IMR-90 (cell line): ENCODE data around the gene AGBL1. TPM values are rescaled to one million over a fixed set of nuclear protein-coding genes. Genes with fewer than 3 reads are reported as not detected.

Source experiments
- ATAC-seq: fragments of 200-7000 bp; cut with Tn5 transposase; 2 replicates; pipeline ENCODE4 v1.9.1; 2020; ENCODE audit warnings: low read depth, mild to moderate bottlenecking, moderate library complexity
- BruUV-seq: library from RNA; stranded (reverse); fragments of 400-500 nt; replicated peaks from 2 replicates; lab custom pipeline; 2021; lab: Mats Ljungman, UMichigan
- CTCF ChIA-PET: fragments of 300-600 bp; formaldehyde crosslinking; extraction: SDS; loops from one replicate; lab custom pipeline; 2021; ENCODE audit warnings: antibody characterized with exemption; lab: Yijun Ruan, JAX
- POLR2A ChIA-PET: fragments of 300-600 bp; sonication (Branson Sonifier 250); formaldehyde crosslinking; loops from one replicate; lab custom pipeline; 2022; ENCODE audit warnings: antibody characterized with exemption; ENCODE audit not compliant: unreplicated experiment; lab: Charles Lee
- DNase-seq: peaks from one replicate; pipeline ENCODE4 v3.0.0; 2013
- H2AFZ ChIP-seq: replicated peaks from 2 replicates; pipeline ENCODE3; 2013; ENCODE audit warnings: low read length, mild to moderate bottlenecking; ENCODE audit not compliant: poor library complexity
- H2AK5ac ChIP-seq: 2 replicates; pipeline ENCODE4 v1.6.1; 2013; ENCODE audit warnings: low read depth, low read length, inconsistent platforms
- H2AK9ac ChIP-seq: replicated peaks from 2 replicates; pipeline ENCODE3; 2013; ENCODE audit warnings: mild to moderate bottlenecking, low read depth, low read length, moderate library complexity; ENCODE audit not compliant: poor library complexity
- H2BK120ac ChIP-seq: 2 replicates; pipeline ENCODE4 v1.6.1; 2013; ENCODE audit warnings: low read depth, low read length, inconsistent platforms
- H2BK15ac ChIP-seq: 3 replicates; pipeline ENCODE4 v1.6.1; 2013; ENCODE audit warnings: low read depth, low read length, inconsistent platforms
- H2BK20ac ChIP-seq: 2 replicates; pipeline ENCODE4 v1.6.1; 2013; ENCODE audit warnings: low read depth, mild to moderate bottlenecking, inconsistent platforms, low read length, moderate library complexity
- H2BK5ac ChIP-seq: 2 replicates; pipeline ENCODE4 v1.6.1; 2013; ENCODE audit warnings: mild to moderate bottlenecking, low read depth, low read length, inconsistent platforms; ENCODE audit not compliant: poor library complexity, severe bottlenecking
- H3K14ac ChIP-seq: replicated peaks from 2 replicates; pipeline ENCODE4 v1.6.1; 2013; ENCODE audit warnings: low read depth, low read length, inconsistent platforms
- H3K18ac ChIP-seq: 2 replicates; pipeline ENCODE4 v1.6.1; 2013; ENCODE audit warnings: low read depth, low read length, control low read depth
- H3K23ac ChIP-seq: 2 replicates; pipeline ENCODE4 v1.6.1; 2013; ENCODE audit warnings: low read depth, low read length, inconsistent platforms
- H3K27ac ChIP-seq: 2 replicates; pipeline ENCODE4 v1.5.1; 2013; ENCODE audit warnings: mild to moderate bottlenecking, control low read depth, low read length; ENCODE audit not compliant: insufficient read depth
- H3K27me3 ChIP-seq: 2 replicates; pipeline ENCODE4 v1.6.1; 2013; ENCODE audit warnings: low read length; ENCODE audit not compliant: control insufficient read depth, insufficient read depth
- H3K36me3 ChIP-seq: 2 replicates; pipeline ENCODE4 v1.6.1; 2013; ENCODE audit warnings: low read length, mixed read lengths; ENCODE audit not compliant: control insufficient read depth, insufficient read depth
- H3K4ac ChIP-seq: 2 replicates; pipeline ENCODE4 v1.6.1; 2013; ENCODE audit warnings: low read depth, low read length, inconsistent platforms
- H3K4me1 ChIP-seq: 2 replicates; pipeline ENCODE4 v1.6.1; 2013; ENCODE audit warnings: low read length, mixed read lengths; ENCODE audit not compliant: control insufficient read depth, insufficient read depth
- H3K4me2 ChIP-seq: 2 replicates; pipeline ENCODE4 v1.6.1; 2013; ENCODE audit warnings: low read depth, mild to moderate bottlenecking, control low read depth, low read length, moderate library complexity
- H3K4me3 ChIP-seq: 2 replicates; pipeline ENCODE4 v1.5.1; 2013; ENCODE audit warnings: low read depth, mild to moderate bottlenecking, control low read depth, low read length, moderate library complexity; ENCODE audit not compliant: insufficient read depth
- H3K56ac ChIP-seq: 2 replicates; pipeline ENCODE4 v1.6.1; 2013; ENCODE audit warnings: low read length, inconsistent platforms; ENCODE audit not compliant: insufficient read depth; ENCODE audit errors: extremely low read depth
- H3K79me1 ChIP-seq, 2 experiments: 2 replicates each; pipeline ENCODE4 v1.6.1; 2013; ENCODE audit warnings: low read length in 2 of 2, inconsistent platforms in 1 of 2, low read depth in 1 of 2
- H3K9ac ChIP-seq: 2 replicates; pipeline ENCODE4 v1.6.1; 2013; ENCODE audit warnings: low read depth, low read length, control low read depth
- H3K9me1 ChIP-seq: 2 replicates; pipeline ENCODE4 v1.6.1; 2013; ENCODE audit warnings: low read length, inconsistent platforms; ENCODE audit not compliant: insufficient read depth
- H3K9me3 ChIP-seq: 2 replicates; pipeline ENCODE4 v1.6.1; 2013; ENCODE audit warnings: low read length; ENCODE audit not compliant: control insufficient read depth, insufficient read depth
- H4K20me1 ChIP-seq: 2 replicates; pipeline ENCODE4 v1.6.1; 2013; ENCODE audit warnings: low read length, inconsistent platforms; ENCODE audit not compliant: insufficient read depth
- H4K5ac ChIP-seq: 2 replicates; pipeline ENCODE4 v1.6.1; 2013; ENCODE audit warnings: mild to moderate bottlenecking, low read depth, low read length, control low read depth
- H4K8ac ChIP-seq, 2 experiments: 2 replicates each; pipeline ENCODE4 v1.6.1; 2013; ENCODE audit warnings: low read depth in 2 of 2, low read length in 2 of 2, control low read depth in 1 of 2, inconsistent platforms in 1 of 2
- H4K91ac ChIP-seq: 2 replicates; pipeline ENCODE4 v1.6.1; 2013; ENCODE audit warnings: low read depth, low read length, inconsistent platforms; ENCODE audit not compliant: insufficient read depth
- RAD21 ChIP-seq: IDR thresholded peaks from 2 replicates; pipeline ENCODE4 v1.6.1; 2012; ENCODE audit warnings: low read length, improper control_type of control experiment
- SMC3 ChIP-seq: fragments of 150-350 bp; IDR thresholded peaks from 2 replicates; pipeline ENCODE4 v1.6.1; 2016; ENCODE audit warnings: low read depth, mild to moderate bottlenecking, antibody characterized with exemption, low read length, moderate library complexity
- WGBS, 2 experiments: methylation state at CpG; one replicate each; pipeline versions ENCODE4 v1.1.5 to v1.1.7; 2013; ENCODE audit warnings: missing lambda C conversion rate in 2 of 2; ENCODE audit not compliant: insufficient read length in 1 of 2; ENCODE audit errors: extremely low coverage in 2 of 2; 5-methylcytosine and 5-hydroxymethylcytosine counted together
- dilution Hi-C: fragments of 300-500 bp; cut with HindIII; formaldehyde crosslinking; loops from one replicate; pipeline ENCODE4 v1.14.3; 2018; ENCODE audit warnings: low sequenced_read_pairs; ENCODE audit not compliant: unreplicated experiment
- in situ Hi-C: fragments of 300-500 bp; cut with MboI; formaldehyde crosslinking; loops from 3 replicates; pipeline ENCODE4 v1.14.3; 2019; ENCODE audit warnings: low sequenced_read_pairs, inconsistent platforms, mixed read lengths
- intact Hi-C: fragments of 100-400 bp; cut with micrococcal nuclease; formaldehyde crosslinking; loops from 2 replicates; pipeline ENCODE4 v1.10.0; 2022
- polyA plus RNA-seq, 3 experiments: library from polyadenylated mRNA; depleted of rRNA; stranded (reverse); fragments of >200 nt; gene quantifications; 2 replicates each; pipeline ENCODE4 v1.2.3, GENCODE V29; 2012; ENCODE audit warnings: low replicate concordance in 1 of 3
- total RNA-seq: library from RNA; depleted of rRNA; stranded (reverse); fragments of >200 nt; gene quantifications from 2 replicates; pipeline ENCODE4 v1.2.3, GENCODE V29; 2012

AGBL1 gene
- total and polyA plus RNA-seq, 2 of the 4 experiments (the other 2 are of a cell fraction) = not detected

GRCh38 chr15:86255247-86255646 lies 175.6 kb downstream of the AGBL1 start:
- no peaks in the 10 kb centered on the region for H3K36me3 ChIP-seq
- H3K9me3 ChIP-seq = peaks cover 18% of the 10 kb centered on the region
- H2AK9ac ChIP-seq = no peak overlapping the region
- no peak overlapping the region for H3K4me2 ChIP-seq
- no peaks in the 10 kb centered on the region for H3K79me1 ChIP-seq
- no peak overlapping the region for H3K9ac ChIP-seq
- H3K4me3 ChIP-seq = no peak overlapping the region
- H2BK15ac ChIP-seq = no peak overlapping the region
- H4K20me1 ChIP-seq = no peaks in the 10 kb centered on the region
- H2BK20ac ChIP-seq = no peak overlapping the region
- H2BK5ac ChIP-seq = no peak overlapping the region
- ATAC-seq (no peak), DNase-seq (no peak)
- H3K27me3 ChIP-seq = no peaks in the 10 kb centered on the region
- POLR2A ChIA-PET = no interaction called here
- H3K27ac ChIP-seq = no peak overlapping the region
- H2AK5ac ChIP-seq = no peak overlapping the region
- in situ Hi-C loops = no loop called here
- no peak overlapping the region for H3K23ac ChIP-seq
- H4K91ac ChIP-seq = no peak overlapping the region
- no TSS peak for BruUV-seq
- dilution Hi-C loops = no loop called here
- H2BK120ac ChIP-seq = no peak overlapping the region
- no peak overlapping the region for H2AFZ ChIP-seq
- H3K4ac ChIP-seq = no peak overlapping the region
- no peak overlapping the region for H3K14ac ChIP-seq
- no peak overlapping the region for H4K5ac ChIP-seq
- H4K8ac ChIP-seq = no peak overlapping the region
- no peaks in the 10 kb centered on the region for H3K4me1 ChIP-seq
- no peak overlapping the region for H3K18ac ChIP-seq
- no peaks in the 10 kb centered on the region for H3K9me1 ChIP-seq
- WGBS, 2 experiments = no CpG with 5 or more reads among the region's 2 CpGs
- TF ChIP-seq RAD21 = no peak
- TF ChIP-seq SMC3 = no peak
- intact Hi-C loops = no loop called here
- CTCF ChIA-PET = no interaction called here
- H3K56ac ChIP-seq = no peak overlapping the region
